GM18517 (cell line): ENCODE data around the gene MYO5C.

Experiments used
- ATAC-seq: cut with Tn5 transposase; IDR thresholded peaks from one replicate; pipeline ENCODE4 v1.9.1; 2021; ENCODE audit warnings: mild to moderate bottlenecking, moderate library complexity; ENCODE audit not compliant: unreplicated experiment

MYO5C gene

GRCh38 chr15:52278636-52279367 lies 16.8 kb downstream of the MYO5C start:
- no peak for ATAC-seq

GRCh38 chr15:52278135-52278534 lies 17.5 kb downstream of the MYO5C start:
- ATAC-seq, result no peak

- no peak for ATAC-seq
Measured at GRCh38 chr15:52277575-52277974, 18.0 kb downstream of the MYO5C start.

- ATAC-seq, result no peak
Measured at GRCh38 chr15:52276256-52276770, 19.3 kb downstream of the MYO5C start.

- ATAC-seq, result no peak
Measured at GRCh38 chr15:52263563-52264282, 31.9 kb downstream of the MYO5C start.

- ATAC-seq, result no peak
Measured at GRCh38 chr15:52262364-52262763, 33.2 kb downstream of the MYO5C start.

- peak; percentile 100 for ATAC-seq
Measured at GRCh38 chr15:52261498-52262242, 33.9 kb downstream of the MYO5C start.

- no peak for ATAC-seq
Measured at GRCh38 chr15:52261026-52261425, 34.6 kb downstream of the MYO5C start.

- ATAC-seq, result no peak
Measured at GRCh38 chr15:52259503-52259902, 36.1 kb downstream of the MYO5C start.

- ATAC-seq, result no peak
Measured at GRCh38 chr15:52258461-52258860, 37.1 kb downstream of the MYO5C start.

GRCh38 chr15:52257734-52258062 lies 37.9 kb downstream of the MYO5C start:
- ATAC-seq, result no peak

- no peak for ATAC-seq
Measured at GRCh38 chr15:52256930-52257733, 38.5 kb downstream of the MYO5C start.

- peak; percentile 64 for ATAC-seq
Measured at GRCh38 chr15:52256366-52256765, 39.2 kb downstream of the MYO5C start.

- ATAC-seq, result peak; percentile 13
Measured at GRCh38 chr15:52255935-52256334, 39.7 kb downstream of the MYO5C start.

- ATAC-seq, result no peak
Measured at GRCh38 chr15:52255008-52255407, 40.6 kb downstream of the MYO5C start.

- ATAC-seq, result no peak
Measured at GRCh38 chr15:52254391-52254790, 41.2 kb downstream of the MYO5C start.

GRCh38 chr15:52252781-52253180 lies 42.8 kb downstream of the MYO5C start:
- ATAC-seq, result no peak

- ATAC-seq, result no peak
Measured at GRCh38 chr15:52251144-52251860, 44.3 kb downstream of the MYO5C start.

- ATAC-seq, result no peak
Measured at GRCh38 chr15:52247461-52247860, 48.1 kb downstream of the MYO5C start.
